Measurements from ENCODE around the gene HYDIN.
"Not testable (repeated sequence)": the region's sequence is repeated elsewhere in the genome, so short reads cannot be mapped to it uniquely, and the experiment has no call there.

Gene HYDIN

GRCh38 chr16:71105881-71106280 is 124.6 kb downstream of the HYDIN start:
- DNase-seq (ENCODE audit: low spot score), result not testable (repeated sequence)

- not testable (repeated sequence) for DNase-seq (ENCODE audit: low spot score)
Measured at GRCh38 chr16:71083573-71083972, 146.9 kb downstream of the HYDIN start.

- DNase-seq (ENCODE audit: low spot score), result not testable (repeated sequence)
Measured at GRCh38 chr16:71080777-71081176, 149.7 kb downstream of the HYDIN start.

GRCh38 chr16:71080262-71080661 is 150.3 kb downstream of the HYDIN start:
- not testable (repeated sequence) for DNase-seq (ENCODE audit: low spot score)

GRCh38 chr16:71070651-71071050 is 159.9 kb downstream of the HYDIN start:
- DNase-seq (ENCODE audit: low spot score), result not testable (repeated sequence)

GRCh38 chr16:71069842-71070241 is 160.7 kb downstream of the HYDIN start:
- not testable (repeated sequence) for DNase-seq (ENCODE audit: low spot score)

GRCh38 chr16:71053897-71054609 is 176.5 kb downstream of the HYDIN start:
- not testable (repeated sequence) for DNase-seq (ENCODE audit: low spot score)

DNA sequence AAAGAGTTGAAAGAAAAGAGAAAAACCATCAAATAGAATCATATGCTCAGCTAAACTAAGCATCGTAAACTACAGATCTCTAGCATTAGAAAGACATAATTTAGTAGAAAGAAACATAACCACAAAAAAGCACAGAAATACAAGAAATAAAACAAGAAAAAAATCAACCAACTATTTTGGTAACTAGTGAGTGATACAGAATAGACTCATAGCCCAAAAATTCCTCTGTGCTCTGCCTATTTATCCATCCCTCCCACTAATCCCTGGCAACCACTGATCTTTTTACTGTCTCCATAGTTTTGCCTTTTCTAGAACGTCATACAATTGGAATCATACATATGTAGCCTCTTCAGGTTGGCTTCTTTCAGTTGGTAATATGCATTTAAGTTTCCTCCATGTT is 180.2 kb downstream of the HYDIN start:
- not testable (repeated sequence) for DNase-seq (ENCODE audit: low spot score)

GRCh38 chr16:71039368-71040111 is 191.0 kb downstream of the HYDIN start:
- DNase-seq (ENCODE audit: low spot score), result not testable (repeated sequence)

DNA sequence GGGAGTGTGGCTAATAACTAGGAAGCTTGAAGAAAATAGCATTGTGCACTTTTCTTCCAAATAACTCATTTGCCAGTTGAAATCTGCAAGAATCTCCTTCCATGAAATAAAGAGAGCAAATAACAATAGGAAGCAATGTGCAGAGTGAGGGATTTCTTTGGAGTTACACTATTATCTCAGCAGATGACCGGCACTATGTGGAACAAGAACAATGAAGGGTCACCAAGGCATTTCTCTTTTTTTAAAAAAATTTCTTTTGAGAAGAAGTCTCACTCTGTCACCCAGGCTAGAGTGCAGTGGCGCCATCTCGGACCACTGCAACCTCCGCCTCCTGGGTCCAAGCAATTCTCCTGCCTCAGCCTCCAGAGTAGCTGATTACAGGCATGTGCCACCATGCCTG is 192.1 kb downstream of the HYDIN start:
- DNase-seq (ENCODE audit: low spot score), result not testable (repeated sequence)

DNA sequence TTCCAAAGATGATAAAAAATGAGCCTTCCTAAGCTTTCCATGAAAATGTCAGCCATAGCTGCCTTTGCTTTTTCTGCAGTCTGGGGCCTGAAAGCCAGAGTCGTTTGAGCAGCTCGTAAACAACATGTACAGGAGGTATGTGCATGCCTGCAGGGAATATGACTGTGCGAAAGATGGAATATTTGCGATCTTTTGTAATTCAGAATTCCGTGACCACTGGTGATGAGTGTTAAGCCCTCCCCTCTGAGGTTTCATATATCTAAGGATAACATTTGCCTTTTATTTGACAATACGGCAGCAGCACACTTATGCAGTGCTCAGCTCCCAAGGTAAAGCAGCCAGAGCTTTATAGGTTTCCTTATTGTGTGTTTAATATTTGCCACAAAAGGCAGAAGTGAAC is 192.5 kb downstream of the HYDIN start:
- DNase-seq (ENCODE audit: low spot score), result not testable (repeated sequence)

DNA sequence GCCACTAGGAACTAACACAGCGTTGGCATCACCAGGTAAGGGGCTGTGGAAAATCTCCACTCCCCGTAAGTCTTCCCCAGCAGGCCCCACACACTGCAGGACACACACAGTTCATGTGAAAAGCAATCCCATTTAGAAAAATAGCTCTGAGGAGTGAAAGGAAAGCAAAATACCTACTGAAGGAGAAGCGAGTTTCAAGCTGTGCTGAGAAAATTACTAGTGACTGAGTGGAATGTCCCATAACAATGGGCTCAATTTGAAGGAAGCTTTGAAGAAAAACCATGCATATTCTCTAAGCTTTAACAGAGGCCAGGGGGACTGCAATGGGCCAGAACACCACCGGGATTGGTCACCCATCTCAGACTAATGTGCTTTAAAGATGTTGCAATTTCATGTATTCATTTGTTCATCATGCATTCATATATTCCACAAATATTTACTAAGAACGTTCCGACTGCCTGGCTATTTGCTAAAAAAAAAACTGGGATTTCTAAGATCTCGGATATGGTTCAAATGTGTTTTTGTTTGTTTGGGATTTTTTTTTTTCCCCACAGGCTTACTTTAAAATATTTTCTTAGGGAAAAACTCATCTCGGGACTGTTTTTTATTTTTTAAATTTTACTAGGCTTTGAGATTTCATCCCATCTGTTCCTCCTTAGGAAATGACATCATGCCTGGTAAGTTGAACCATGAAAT is 202.3 kb downstream of the HYDIN start:
- not testable (repeated sequence) for DNase-seq (ENCODE audit: low spot score)

DNA sequence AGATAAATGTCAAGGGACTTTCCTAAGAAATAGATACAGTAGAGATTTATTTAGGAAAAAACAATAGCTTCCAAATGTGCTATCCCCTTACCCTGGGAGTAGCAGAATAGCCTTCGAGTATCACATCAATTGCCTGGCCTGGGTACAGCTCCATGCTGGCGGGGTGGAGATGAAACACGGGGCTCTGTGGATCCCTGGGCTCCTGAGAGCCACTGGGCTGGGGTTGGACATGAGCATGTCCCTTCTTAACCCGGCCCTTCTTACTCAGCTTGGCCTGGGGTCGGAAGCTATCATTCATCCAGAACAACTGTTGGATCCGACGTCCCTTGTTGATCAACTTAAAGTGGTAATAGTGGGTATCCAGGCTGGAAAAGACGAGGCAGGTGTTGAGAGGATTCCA is 203.0 kb downstream of the HYDIN start:
- not testable (repeated sequence) for DNase-seq (ENCODE audit: low spot score)

GRCh38 chr16:71023851-71024439 is 206.6 kb downstream of the HYDIN start:
- not testable (repeated sequence) for DNase-seq (ENCODE audit: low spot score)

DNA sequence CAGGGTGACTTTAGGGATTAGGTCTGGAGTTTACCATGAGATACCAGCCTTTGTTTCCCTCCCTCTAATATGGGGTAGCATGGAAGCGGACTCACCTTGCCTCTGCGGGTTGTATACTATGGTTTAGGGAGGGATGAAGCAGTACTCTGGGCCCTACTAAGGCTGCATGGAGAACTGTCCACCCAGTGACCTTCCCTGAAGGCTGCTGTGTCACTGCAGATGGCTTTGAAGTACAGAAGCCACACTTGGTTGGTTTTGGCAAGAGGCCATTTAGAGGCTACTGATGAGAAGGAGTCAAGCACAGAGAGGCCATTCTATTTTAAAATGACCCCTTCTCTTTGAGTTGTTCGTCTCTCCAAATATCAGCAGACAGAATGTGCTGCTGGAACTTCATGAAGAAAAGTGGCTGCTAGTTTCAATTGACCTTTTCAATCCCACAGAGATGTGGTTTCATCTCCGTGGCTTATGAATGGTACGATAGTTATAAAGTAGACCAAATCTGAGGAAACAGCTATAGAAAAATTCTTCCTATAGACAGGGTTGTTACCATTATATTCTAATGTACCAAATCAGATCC is 208.5 kb downstream of the HYDIN start:
- DNase-seq (ENCODE audit: low spot score), result not testable (repeated sequence)

DNA sequence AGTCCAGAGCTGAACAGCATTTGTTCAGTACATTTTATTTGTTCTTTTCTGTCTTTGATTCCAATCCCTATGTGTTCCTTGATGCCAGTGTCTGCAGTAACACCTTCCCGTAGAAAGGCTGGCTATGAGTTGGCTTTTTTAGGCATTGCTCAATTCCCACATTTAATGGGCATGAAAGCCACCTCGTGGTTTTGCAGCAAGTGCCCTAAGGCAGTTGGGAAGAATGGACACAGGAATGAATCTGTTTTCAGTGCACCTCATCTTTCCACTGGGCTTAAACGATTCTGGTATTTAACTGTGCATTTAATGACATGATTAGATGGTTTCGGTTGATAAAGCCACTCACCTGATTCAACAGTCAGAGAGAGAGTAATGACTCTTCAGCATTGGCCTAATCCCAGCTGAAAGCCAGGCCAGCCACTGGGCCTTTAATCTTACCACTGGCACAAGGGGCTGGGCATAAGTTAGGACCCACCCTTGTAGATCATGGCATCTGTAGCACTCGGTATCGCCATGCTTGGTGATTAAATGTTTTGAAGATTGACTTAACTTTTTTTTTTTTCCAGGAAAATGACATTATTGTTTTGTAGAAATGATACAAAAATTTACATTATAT is 211.3 kb downstream of the HYDIN start:
- not testable (repeated sequence) for DNase-seq (ENCODE audit: low spot score)

GRCh38 chr16:71015419-71015818 is 215.1 kb downstream of the HYDIN start:
- DNase-seq (ENCODE audit: low spot score), result not testable (repeated sequence)

- not testable (repeated sequence) for DNase-seq (ENCODE audit: low spot score)
Measured at GRCh38 chr16:71009440-71010223, 220.9 kb downstream of the HYDIN start.

- DNase-seq (ENCODE audit: low spot score), result not testable (repeated sequence)
Measured at GRCh38 chr16:71006516-71006915, 224.0 kb downstream of the HYDIN start.

GRCh38 chr16:70999735-71000134 is 230.8 kb downstream of the HYDIN start:
- peak; percentile 34 for DNase-seq (ENCODE audit: low spot score)

DNA sequence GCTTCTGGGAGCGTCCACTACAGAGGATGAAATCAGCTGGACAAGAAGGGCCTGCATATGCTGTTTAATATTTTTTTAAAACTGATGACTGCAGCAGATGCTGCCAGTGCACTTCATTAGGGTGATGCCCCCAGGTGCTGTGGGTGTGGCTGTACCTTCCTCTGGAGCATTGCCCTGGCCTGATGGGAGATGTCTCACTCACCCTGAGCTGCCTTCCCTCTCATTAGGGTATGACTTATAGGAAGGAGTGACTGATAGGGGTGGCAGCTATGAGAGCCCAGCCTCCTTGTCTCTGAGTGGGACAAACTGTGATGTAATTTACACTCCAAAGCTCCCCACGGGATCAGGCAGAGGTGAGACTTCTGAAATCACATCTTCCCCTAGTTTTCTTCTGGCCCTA is 234.7 kb downstream of the HYDIN start:
- not testable (repeated sequence) for DNase-seq (ENCODE audit: low spot score)
